ENCODE measurements around the gene UBTF. TPM values are rescaled to one million over a fixed set of nuclear protein-coding genes. Genes with fewer than 3 reads are reported as not detected.

The UBTF gene
- total and polyA plus RNA-seq, 2 of the 4 experiments (the other 2 are of a cell fraction) = 29.7 to 42.1 TPM

- CTCF ChIA-PET = interaction anchor here (0.6 kb wide), 1 partner anchor 10 kb away, joined by 3 read pairs; no protein-coding TSS in a partner anchor
Observed at GRCh38 chr17:44267818-44268490, 48.5 kb upstream of the UBTF start, which contains the start of gene SLC4A1. Gene SLC4A1, minus strand, starts transcription at chr17:44268135. Its CDS starts 5,269 bp downstream, at chr17:44262866.

More at GRCh38 chr17:44267818-44268490, 48.5 kb upstream of the UBTF start, which contains the start of gene SLC4A1:
- TF ChIP-seq RCOR1 (IDR thresholded peaks at IDR 0.05; ENCODE audit: insufficient replicate concordance, low read length) (no peak), MXI1 (IDR thresholded peaks at IDR 0.05; ENCODE audit: borderline replicate concordance, low read depth, low read length) (no peak), MAZ (IDR thresholded peaks at IDR 0.05; ENCODE audit: borderline replicate concordance, low read depth, low read length) (no peak), MAFK (IDR thresholded peaks at IDR 0.05; ENCODE audit: low read depth, low read length) (no peak), POLR2A (IDR thresholded peaks at IDR 0.05; ENCODE audit: low read depth, low read length) (no peak), CEBPB (IDR thresholded peaks at IDR 0.05; ENCODE audit: low read depth, low read length) (no peak), NFE2L2 (IDR thresholded peaks at IDR 0.05; ENCODE audit: low read depth, low read length) (no peak), ELK1 (IDR thresholded peaks at IDR 0.05; ENCODE audit: borderline replicate concordance, low read depth, low read length) (no peak), BHLHE40 (IDR thresholded peaks at IDR 0.05; ENCODE audit: low read depth, low read length) (no peak), USF2 (IDR thresholded peaks at IDR 0.05; ENCODE audit: low read depth, low read length) (no peak), RAD21 (IDR thresholded peaks at IDR 0.05; ENCODE audit: low read length) (no peak), SMC3 (IDR thresholded peaks at IDR 0.05; ENCODE audit: low read depth, low read length) (no peak)
- H2AK9ac ChIP-seq (replicated peaks; ENCODE audit: low read depth, low read length, poor library complexity) = no peak within 1 kb of the TSS
- H3K27me3 ChIP-seq (ENCODE audit: control insufficient read depth, insufficient read depth, low read length) = peaks cover 50% of the 10 kb centered on the region
- no peak within 1 kb of the TSS for H3K18ac ChIP-seq (ENCODE audit: low read depth, low read length)
- ATAC-seq (ENCODE audit: low read depth) = no peak
- in situ Hi-C loops (cut with MboI; ENCODE audit: low sequenced_read_pairs) (no loop called here), intact Hi-C loops (cut with micrococcal nuclease) (no loop called here), dilution Hi-C loops (cut with HindIII; ENCODE audit: low sequenced_read_pairs, unreplicated experiment) (no loop called here)
- H3K79me1 ChIP-seq (ENCODE audit: low read depth in 1 of 2, low read length in 2 of 2) = no peaks in the 10 kb centered on the region
- no peak within 1 kb of the TSS for H2AFZ ChIP-seq (replicated peaks; ENCODE audit: low read length, poor library complexity)
- H4K5ac ChIP-seq (ENCODE audit: low read depth, low read length) = no peak within 1 kb of the TSS
- H2BK120ac ChIP-seq (ENCODE audit: low read depth, low read length) = no peak within 1 kb of the TSS
- H3K4me1 ChIP-seq (ENCODE audit: control insufficient read depth, insufficient read depth, low read length) = no peaks in the 10 kb centered on the region
- H3K36me3 ChIP-seq (ENCODE audit: control insufficient read depth, insufficient read depth, low read length) = no peaks in the 10 kb centered on the region
- H3K14ac ChIP-seq (replicated peaks; ENCODE audit: low read depth, low read length) = no peak within 1 kb of the TSS
- no peak within 1 kb of the TSS for H2AK5ac ChIP-seq (ENCODE audit: low read depth, low read length)
- no peak within 1 kb of the TSS for H3K4ac ChIP-seq (ENCODE audit: low read depth, low read length)
- H3K4me3 ChIP-seq (ENCODE audit: insufficient read depth, low read depth, low read length) = no peak within 1 kb of the TSS
- H2BK5ac ChIP-seq (ENCODE audit: low read depth, low read length, poor library complexity, severe bottlenecking) = no peak within 1 kb of the TSS
- 64% methylated on average over 9 of the region's 14 CpGs; no CpG with 5 or more reads in 1 of the 2 experiments for WGBS, 2 experiments (ENCODE audit: extremely low coverage in 2 of 2, insufficient read length in 1 of 2)
- no peak within 1 kb of the TSS for H4K8ac ChIP-seq (ENCODE audit: low read depth in 2 of 2, low read length in 2 of 2)
- H3K56ac ChIP-seq (ENCODE audit: extremely low read depth, insufficient read depth, low read length) = no peak within 1 kb of the TSS
- no peak within 1 kb of the TSS for H3K23ac ChIP-seq (ENCODE audit: low read depth, low read length)
- H4K91ac ChIP-seq (ENCODE audit: insufficient read depth, low read depth, low read length) = no peak within 1 kb of the TSS
- H3K4me2 ChIP-seq (ENCODE audit: low read depth, low read length) = no peak within 1 kb of the TSS
- H2BK20ac ChIP-seq (ENCODE audit: low read depth, low read length) = no peak within 1 kb of the TSS
- no peaks in the 10 kb centered on the region for H4K20me1 ChIP-seq (ENCODE audit: insufficient read depth, low read length)
- H2BK15ac ChIP-seq (ENCODE audit: low read depth, low read length) = no peak within 1 kb of the TSS
- no peaks in the 10 kb centered on the region for H3K9me1 ChIP-seq (ENCODE audit: insufficient read depth, low read length)
- POLR2A ChIA-PET (ENCODE audit: unreplicated experiment) = no interaction called here
- no TSS peak for BruUV-seq (replicated peaks)
- DNase-seq = no peak
- no peak within 1 kb of the TSS for H3K9ac ChIP-seq (ENCODE audit: low read depth, low read length)
- no peaks in the 10 kb centered on the region for H3K9me3 ChIP-seq (ENCODE audit: control insufficient read depth, insufficient read depth, low read length)
- H3K27ac ChIP-seq (ENCODE audit: insufficient read depth, low read length) = no peak within 1 kb of the TSS

Data from IMR-90 (cell line).